Testis (tissue), 3 donors: Measurements from ENCODE around the gene GGT5. TPM values are rescaled to one million over a fixed set of nuclear protein-coding genes. Genes with fewer than 3 reads are reported as not detected.
A peak's percentile ranks its signal among the peaks of the same experiment; 100 is the strongest.
"Not testable (repeated sequence)": the region's sequence is repeated elsewhere in the genome, so short reads cannot be mapped to it uniquely, and the experiment has no call there.

Experiments
- DNase-seq: peaks from one replicate; pipeline ENCODE4 v3.0.0-alpha.2; 2019
- H3K27ac ChIP-seq, 2 donors: fragments of 200-600 bp; sonication (generic); one replicate each; pipeline ENCODE4 v1.5.1; 2019
- H3K27me3 ChIP-seq: fragments of 200-600 bp; sonication (generic); one replicate; pipeline ENCODE4 v1.5.1; 2019
- H3K36me3 ChIP-seq: fragments of 200-600 bp; sonication (generic); one replicate; pipeline ENCODE4 v1.5.1; 2017; ENCODE audit warnings: low read depth; ENCODE audit errors: missing control alignments
- H3K4me1 ChIP-seq: fragments of 200-600 bp; sonication (generic); one replicate; pipeline ENCODE4 v1.5.1; 2019
- H3K4me3 ChIP-seq, 2 donors: fragments of 200-600 bp; sonication (generic); one replicate each; pipeline ENCODE4 v1.5.1; 2017 to 2019
- H3K9me3 ChIP-seq: fragments of 200-600 bp; sonication (generic); one replicate; pipeline ENCODE4 v1.5.1; 2017
- CTCF ChIP-seq, 3 experiments: fragments of 450-650 bp in 2 of 3; fragments of 200-600 bp in 1 of 3; sonication (generic) in 1 of 3; IDR thresholded peaks; one replicate each; pipeline ENCODE4 v1.5.1; 2016 to 2019; ENCODE audit warnings: antibody characterized with exemption in 3 of 3, mild to moderate bottlenecking in 2 of 3, moderate library complexity in 1 of 3
- POLR2A ChIP-seq: fragments of 450-650 bp; IDR thresholded peaks from one replicate; pipeline ENCODE4 v1.6.1; 2017; ENCODE audit warnings: antibody characterized with exemption, mild to moderate bottlenecking, moderate library complexity
- WGBS, 2 donors: methylation state at CpG; one replicate each; pipeline ENCODE4 v1.1.5; 2018; 5-methylcytosine and 5-hydroxymethylcytosine counted together
- intact Hi-C: fragments of 100-400 bp; cut with DNase I; formaldehyde crosslinking; loops from one replicate; pipeline ENCODE4 v1.15.1; 2023; ENCODE audit warnings: low total_unique reads
- polyA plus RNA-seq: library from polyadenylated mRNA; stranded (reverse); fragments of 350-450 nt; fragmentation: Illumina TruSeq; extraction: RNeasy Lipid Tissue Mini Kit (QIAGEN cat#74804); gene quantifications from one replicate; pipeline ENCODE4 v1.2.3, GENCODE V29; 2014; ENCODE audit warnings: low read depth, low replicate concordance; ENCODE audit not compliant: insufficient read depth
- total RNA-seq, 2 donors: library from RNA; depleted of rRNA; stranded (reverse); fragments of >200 nt; gene quantifications; one replicate each; pipeline ENCODE4 v1.2.3, GENCODE V29; 2016

GGT5 gene
- total and polyA plus RNA-seq, 3 donors from 2014 or later: 15.0 to 27.1 (median 22.9) TPM

- TF ChIP-seq CTCF (IDR thresholded peaks at IDR 0.05): no peak
- TF ChIP-seq POLR2A: no peak
- H3K4me3 ChIP-seq: no peak overlapping the region
- intact Hi-C loops: no loop called here
- no peaks in the 10 kb centered on the region for H3K27me3 ChIP-seq
- DNase-seq: no peak
- H3K9me3 ChIP-seq: no peaks in the 10 kb centered on the region
- no peaks in the 10 kb centered on the region for H3K4me1 ChIP-seq
- WGBS, 2 donors: 79 to 85% methylated on average over 10 to 23 of the region's 24 CpGs
- no peak overlapping the region for H3K27ac ChIP-seq
- no peaks in the 10 kb centered on the region for H3K36me3 ChIP-seq
These were observed 61.4 kb downstream of the GGT5 start for GRCh38 chr22:24183321-24184031.

GRCh38 chr22:24182900-24183246, 62.0 kb downstream of the GGT5 start:
- H3K4me3 ChIP-seq, H3K9me3 ChIP-seq, H3K36me3 ChIP-seq, intact Hi-C loops, H3K27me3 ChIP-seq, H3K27ac ChIP-seq, H3K4me1 ChIP-seq, DNase-seq: not testable (repeated sequence)
- WGBS, 2 donors: 87 to 89% methylated on average over 3 to 11 of the region's 11 CpGs

- no peak overlapping the region for H3K4me3 ChIP-seq
- no peaks in the 10 kb centered on the region for H3K4me1 ChIP-seq
- no peaks in the 10 kb centered on the region for H3K27me3 ChIP-seq
- H3K36me3 ChIP-seq: no peaks in the 10 kb centered on the region
- no peak overlapping the region for H3K27ac ChIP-seq
- WGBS, 2 donors: 87 to 89% methylated on average over 10 to 20 of the region's 20 CpGs
- intact Hi-C loops: no loop called here
- peak in 1 of 3 experiments; percentile 7 for TF ChIP-seq CTCF (IDR thresholded peaks at IDR 0.05)
- TF ChIP-seq POLR2A: no peak
- H3K9me3 ChIP-seq: no peaks in the 10 kb centered on the region
- DNase-seq: no peak
These were observed 62.6 kb downstream of the GGT5 start for GRCh38 chr22:24181996-24182899.

GRCh38 chr22:24181088-24181995, 63.5 kb downstream of the GGT5 start, which contains the start of gene SUSD2:
Gene SUSD2, plus strand, starts transcription at chr22:24181487. Its CDS starts 33 bp downstream, at chr22:24181520.
- no peak within 1 kb of the TSS for H3K4me3 ChIP-seq
- H3K4me1 ChIP-seq: no peaks in the 10 kb centered on the region
- no peak within 1 kb of the TSS for H3K27ac ChIP-seq
- DNase-seq: no peak
- H3K36me3 ChIP-seq: no peaks in the 10 kb centered on the region
- intact Hi-C loops: no loop called here
- TF ChIP-seq POLR2A (no peak), CTCF (IDR thresholded peaks at IDR 0.05) (no peak)
- 74 to 87% methylated on average over 4 to 30 of the region's 35 CpGs for WGBS, 2 donors
- no peaks in the 10 kb centered on the region for H3K9me3 ChIP-seq
- H3K27me3 ChIP-seq: no peaks in the 10 kb centered on the region
